A673 (cell line): ENCODE results near the gene PLCE1. TPM values are rescaled to one million over a fixed set of nuclear protein-coding genes. Genes with fewer than 3 reads are reported as not detected.

Experiments
- BruUV-seq: library from RNA; stranded (reverse); fragments of 400-500 nt; replicated peaks from 2 replicates; lab custom pipeline; 2021; lab: Mats Ljungman, UMichigan
- CTCF ChIA-PET: fragments of 300-600 bp; sonication (Branson Sonifier 250); formaldehyde crosslinking; loops from one replicate; lab custom pipeline; 2022; ENCODE audit warnings: antibody characterized with exemption; lab: Charles Lee
- POLR2A ChIA-PET: fragments of 300-600 bp; sonication (Branson Sonifier 250); formaldehyde crosslinking; loops from one replicate; lab custom pipeline; 2022; ENCODE audit warnings: antibody characterized with exemption; ENCODE audit not compliant: low non-redundant PET; lab: Charles Lee
- DNase-seq: peaks from one replicate; pipeline ENCODE4 v3.0.0-alpha.2; 2015; ENCODE audit warnings: low spot score
- H3K27ac ChIP-seq: fragments of 200-600 bp; sonication (generic); 2 replicates; pipeline ENCODE4 v1.5.1; 2016; ENCODE audit warnings: mixed run types, low read depth, mild to moderate bottlenecking, mixed read lengths, antibody characterized with exemption, low read length; ENCODE audit not compliant: poor library complexity, severe bottlenecking
- H3K27me3 ChIP-seq: fragments of 200-600 bp; sonication (generic); replicated peaks from 2 replicates; pipeline ENCODE4 v1.6.1; 2017; ENCODE audit warnings: mixed run types, low read depth, mild to moderate bottlenecking, mixed read lengths, antibody characterized with exemption, low read length; ENCODE audit not compliant: insufficient read depth, poor library complexity
- H3K36me3 ChIP-seq: fragments of 200-600 bp; sonication (generic); 2 replicates; pipeline ENCODE4 v1.6.1; 2016; ENCODE audit warnings: mixed run types, mild to moderate bottlenecking, mixed read lengths, antibody characterized with exemption, low read length; ENCODE audit not compliant: insufficient read depth, poor library complexity, severe bottlenecking
- H3K4me1 ChIP-seq: fragments of 200-600 bp; sonication (generic); 2 replicates; pipeline ENCODE4 v1.6.1; 2017; ENCODE audit warnings: mixed run types, mild to moderate bottlenecking, mixed read lengths, antibody characterized with exemption, low read length; ENCODE audit not compliant: insufficient read depth, poor library complexity, severe bottlenecking
- H3K4me3 ChIP-seq: fragments of 200-600 bp; sonication (generic); 2 replicates; pipeline ENCODE4 v1.5.1; 2016; ENCODE audit warnings: low read depth, mixed run types, mild to moderate bottlenecking, mixed read lengths, low read length; ENCODE audit not compliant: poor library complexity, severe bottlenecking
- H3K9me3 ChIP-seq: fragments of 200-600 bp; sonication (generic); 2 replicates; pipeline ENCODE4 v1.6.1; 2016; ENCODE audit warnings: mixed run types, low read depth, mild to moderate bottlenecking, mixed read lengths, antibody characterized with exemption, low read length; ENCODE audit not compliant: poor library complexity, severe bottlenecking
- CTCF ChIP-seq: fragments of 300-800, 200-600 bp; sonication (generic); conservative IDR thresholded peaks from 2 replicates; pipeline ENCODE4 v1.5.1; 2017; ENCODE audit warnings: low read depth, mild to moderate bottlenecking, antibody characterized with exemption, low read length, moderate library complexity, mixed read lengths
- EZH2 ChIP-seq: fragments of 200-600 bp; sonication (generic); IDR thresholded peaks from 2 replicates; pipeline ENCODE4 v1.6.1; 2017; ENCODE audit warnings: borderline replicate concordance, low read depth, mild to moderate bottlenecking, mixed read lengths, antibody characterized with exemption, low read length; ENCODE audit not compliant: poor library complexity, severe bottlenecking
- intact Hi-C: fragments of 100-400 bp; cut with micrococcal nuclease; formaldehyde crosslinking; loops from one replicate; pipeline ENCODE4 v1.10.0; 2022; ENCODE audit not compliant: unreplicated experiment
- total RNA-seq: library from RNA; stranded (reverse); gene quantifications from 2 replicates; pipeline ENCODE4 v1.2.3, GENCODE V29; 2021

Gene PLCE1
- total RNA-seq, 1 experiment from 2014 or later: 0.26 TPM

GRCh38 chr10:94005050-94005449 is 11.3 kb downstream of the PLCE1 start:
- H3K36me3 ChIP-seq: no peaks in the 10 kb centered on the region
- H3K9me3 ChIP-seq: no peaks in the 10 kb centered on the region
- DNase-seq: no peak
- intact Hi-C loops: no loop called here
- H3K4me1 ChIP-seq: no peaks in the 10 kb centered on the region
- BruUV-seq: no TSS peak
- no peak overlapping the region for H3K4me3 ChIP-seq
- POLR2A ChIA-PET: no interaction called here
- no peak overlapping the region for H3K27ac ChIP-seq
- TF ChIP-seq EZH2: no peak
- TF ChIP-seq CTCF: no peak
- H3K27me3 ChIP-seq: peaks cover 42% of the 10 kb centered on the region
- CTCF ChIA-PET: no interaction called here

GRCh38 chr10:94006591-94007550 is 13.1 kb downstream of the PLCE1 start:
- intact Hi-C loops: no loop called here
- ChIA-PET CTCF (no interaction called here), POLR2A (no interaction called here)
- Histone ChIP-seq H3K4me1 (no peaks in the 10 kb centered on the region), H3K27ac (no peak overlapping the region), H3K36me3 (no peaks in the 10 kb centered on the region), H3K4me3 (no peak overlapping the region), H3K27me3 (peaks cover 32% of the 10 kb centered on the region), H3K9me3 (no peaks in the 10 kb centered on the region)
- TF ChIP-seq CTCF (no peak), EZH2 (no peak)
- BruUV-seq: no TSS peak
- no peak for DNase-seq

- Histone ChIP-seq H3K27me3 (peaks cover 17% of the 10 kb centered on the region), H3K4me1 (no peaks in the 10 kb centered on the region), H3K36me3 (no peaks in the 10 kb centered on the region), H3K27ac (no peak overlapping the region), H3K4me3 (no peak overlapping the region), H3K9me3 (no peaks in the 10 kb centered on the region)
- POLR2A ChIA-PET: no interaction called here
- CTCF ChIA-PET: no interaction called here
- DNase-seq: no peak
- BruUV-seq: no TSS peak
- intact Hi-C loops: no loop called here
- no peak for TF ChIP-seq CTCF
- no peak for TF ChIP-seq EZH2
Measured at GRCh38 chr10:94008526-94008925, 14.8 kb downstream of the PLCE1 start.
